Astrocyte (in vitro differentiated cells and primary cell): ENCODE measurements around the gene FNDC5.

ENCODE experiments used
- CTCF ChIP-seq: IDR thresholded peaks from 2 replicates; pipeline ENCODE4 v1.5.1; 2011; ENCODE audit warnings: low read depth, mild to moderate bottlenecking, inconsistent platforms, low read length, moderate library complexity; ENCODE audit not compliant: insufficient read depth
- EZH2 ChIP-seq: IDR thresholded peaks from 2 replicates; pipeline ENCODE4 v1.6.1; 2012; ENCODE audit warnings: mild to moderate bottlenecking, low read length, inconsistent platforms; ENCODE audit not compliant: insufficient read depth

GRCh38 chr1:32863881-32864245 lies 6.8 kb downstream of the FNDC5 start:
- TF ChIP-seq CTCF (no peak), EZH2 (no peak)
